ENCODE measurements around the gene PTPRD. TPM values are rescaled to one million over a fixed set of nuclear protein-coding genes. Genes with fewer than 3 reads are reported as not detected.

PTPRD gene
- total RNA-seq, 1 experiment from 2014 or later: 0.02 TPM

DNA sequence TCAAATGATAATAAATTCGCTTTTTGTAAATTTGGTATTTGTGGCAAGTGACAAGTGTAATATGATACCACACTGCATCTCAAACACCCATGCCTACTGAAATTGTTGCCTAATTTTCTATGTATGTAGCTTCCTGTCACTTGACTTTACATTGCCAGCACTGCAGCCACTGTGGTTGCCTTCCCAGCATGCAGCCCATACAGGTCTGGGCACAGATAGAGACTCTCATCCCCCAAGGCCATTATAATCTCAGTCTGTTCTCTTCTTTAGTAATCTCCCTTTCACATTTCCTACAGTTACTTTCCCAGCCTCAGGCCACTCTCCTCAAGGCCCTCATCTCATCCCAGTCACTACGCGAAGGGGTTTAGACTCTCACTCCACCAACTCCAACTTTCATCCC is 1200.6 kb downstream of the PTPRD start:
- Histone ChIP-seq H3K27ac (ENCODE audit: low read depth, low read length) (no peak overlapping the region), H3K4me2 (ENCODE audit: low read length) (no peak overlapping the region), H3K27me3 (ENCODE audit: insufficient read depth, low read length) (no peaks in the 10 kb centered on the region), H3K4me1 (ENCODE audit: control insufficient read depth in 1 of 2, insufficient read depth in 2 of 2, low read length in 2 of 2) (no peaks in the 10 kb centered on the region), H3K9me2 (ENCODE audit: insufficient read depth) (no peaks in the 10 kb centered on the region), H3K9me3 (ENCODE audit: control insufficient read depth in 1 of 2, insufficient read depth in 1 of 2, low read depth in 1 of 2, low read length in 2 of 2) (peaks cover 14 to 24% of the 10 kb centered on the region in 2 experiments; a peak in 2 of 4 replicates), H2AFZ (ENCODE audit: low read depth, low read length, poor library complexity, severe bottlenecking) (no peak overlapping the region), H4K20me1 (ENCODE audit: insufficient read depth) (no peaks in the 10 kb centered on the region), H3K9ac (ENCODE audit: low read length) (no peak overlapping the region), H3K36me3 (ENCODE audit: control insufficient read depth in 1 of 2, insufficient read depth in 2 of 2, low read length in 2 of 2) (no peaks in the 10 kb centered on the region), H3K4me3 (replicated peaks in 1 of 2; ENCODE audit: low read depth in 1 of 2, low read length in 2 of 2) (no peak overlapping the region), H3K79me2 (ENCODE audit: insufficient read depth, low read length) (no peaks in the 10 kb centered on the region)
- ChIA-PET POLR2A (no interaction called here), RAD21 (ENCODE audit: low non-redundant PET in 1 of 2, low total read pairs in 2 of 2, uncharacterized antibody in 2 of 2, unreplicated experiment in 2 of 2) (no interaction called here), CTCF (no interaction called here)
- ATAC-seq (no peak), DNase-seq (ENCODE audit: low read depth, low spot score) (no peak)
- no TSS peak for BruUV-seq (replicated peaks)
- TF ChIP-seq ZFX (IDR thresholded peaks at IDR 0.05) (no peak), ELF1 (IDR thresholded peaks at IDR 0.05; ENCODE audit: borderline replicate concordance, low read depth) (no peak)
- TF ChIP-seq, protein P1, sequence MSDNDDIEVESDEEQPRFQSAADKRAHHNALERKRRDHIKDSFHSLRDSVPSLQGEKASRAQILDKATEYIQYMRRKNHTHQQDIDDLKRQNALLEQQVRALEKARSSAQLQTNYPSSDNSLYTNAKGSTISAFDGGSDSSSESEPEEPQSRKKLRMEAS (IDR thresholded peaks at IDR 0.05): no peak
- intact Hi-C loops (cut with micrococcal nuclease): no loop called here

DNA sequence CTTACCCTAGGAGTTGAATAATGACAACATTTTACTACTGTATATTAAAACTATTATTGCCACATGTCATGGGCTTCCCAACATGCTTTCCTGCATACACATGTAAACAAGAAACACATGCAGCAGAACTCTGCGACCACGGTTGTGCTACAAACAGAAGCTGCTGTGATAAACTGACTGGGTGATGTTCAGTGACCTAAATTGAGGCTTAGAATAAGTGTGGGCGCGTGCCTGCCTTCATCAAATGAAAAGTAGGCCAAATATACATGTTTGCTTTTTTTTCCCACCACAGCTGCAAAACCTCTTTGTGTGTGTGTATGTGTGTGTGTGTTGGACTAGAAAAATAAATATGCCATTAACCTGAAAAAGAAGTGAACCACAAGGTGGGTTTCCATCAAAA is 1202.1 kb downstream of the PTPRD start:
- Histone ChIP-seq H3K9ac (ENCODE audit: low read length) (no peak overlapping the region), H3K4me3 (replicated peaks in 1 of 2; ENCODE audit: low read depth in 1 of 2, low read length in 2 of 2) (no peak overlapping the region), H3K36me3 (ENCODE audit: control insufficient read depth in 1 of 2, insufficient read depth in 2 of 2, low read length in 2 of 2) (no peaks in the 10 kb centered on the region), H3K4me2 (ENCODE audit: low read length) (no peak overlapping the region), H3K79me2 (ENCODE audit: insufficient read depth, low read length) (no peaks in the 10 kb centered on the region), H3K4me1 (ENCODE audit: control insufficient read depth in 1 of 2, insufficient read depth in 2 of 2, low read length in 2 of 2) (no peaks in the 10 kb centered on the region), H3K9me3 (ENCODE audit: control insufficient read depth in 1 of 2, insufficient read depth in 1 of 2, low read depth in 1 of 2, low read length in 2 of 2) (peaks cover 19 to 20% of the 10 kb centered on the region in 2 experiments; a peak in 2 of 4 replicates), H4K20me1 (ENCODE audit: insufficient read depth) (no peaks in the 10 kb centered on the region), H3K27me3 (ENCODE audit: insufficient read depth, low read length) (no peaks in the 10 kb centered on the region), H3K27ac (ENCODE audit: low read depth, low read length) (no peak overlapping the region), H2AFZ (ENCODE audit: low read depth, low read length, poor library complexity, severe bottlenecking) (no peak overlapping the region), H3K9me2 (ENCODE audit: insufficient read depth) (no peaks in the 10 kb centered on the region)
- intact Hi-C loops (cut with micrococcal nuclease): no loop called here
- ChIA-PET POLR2A (no interaction called here), RAD21 (ENCODE audit: low non-redundant PET in 1 of 2, low total read pairs in 2 of 2, uncharacterized antibody in 2 of 2, unreplicated experiment in 2 of 2) (no interaction called here), CTCF (no interaction called here)
- ATAC-seq: no peak
- no peak for DNase-seq (ENCODE audit: low read depth, low spot score)
- no TSS peak for BruUV-seq (replicated peaks)
- no peak for TF ChIP-seq POLR2AphosphoS5 (IDR thresholded peaks at IDR 0.05; ENCODE audit: low read depth, low read length)
- no peak for TF ChIP-seq CEBPB (IDR thresholded peaks at IDR 0.05; ENCODE audit: low read depth)
- no peak for TF ChIP-seq EZH2 (IDR thresholded peaks at IDR 0.05)
- TF ChIP-seq TCF7L2 (IDR thresholded peaks at IDR 0.05; ENCODE audit: borderline replicate concordance, extremely low read depth, insufficient read depth, insufficient read length): no peak
- TF ChIP-seq, protein P2, sequence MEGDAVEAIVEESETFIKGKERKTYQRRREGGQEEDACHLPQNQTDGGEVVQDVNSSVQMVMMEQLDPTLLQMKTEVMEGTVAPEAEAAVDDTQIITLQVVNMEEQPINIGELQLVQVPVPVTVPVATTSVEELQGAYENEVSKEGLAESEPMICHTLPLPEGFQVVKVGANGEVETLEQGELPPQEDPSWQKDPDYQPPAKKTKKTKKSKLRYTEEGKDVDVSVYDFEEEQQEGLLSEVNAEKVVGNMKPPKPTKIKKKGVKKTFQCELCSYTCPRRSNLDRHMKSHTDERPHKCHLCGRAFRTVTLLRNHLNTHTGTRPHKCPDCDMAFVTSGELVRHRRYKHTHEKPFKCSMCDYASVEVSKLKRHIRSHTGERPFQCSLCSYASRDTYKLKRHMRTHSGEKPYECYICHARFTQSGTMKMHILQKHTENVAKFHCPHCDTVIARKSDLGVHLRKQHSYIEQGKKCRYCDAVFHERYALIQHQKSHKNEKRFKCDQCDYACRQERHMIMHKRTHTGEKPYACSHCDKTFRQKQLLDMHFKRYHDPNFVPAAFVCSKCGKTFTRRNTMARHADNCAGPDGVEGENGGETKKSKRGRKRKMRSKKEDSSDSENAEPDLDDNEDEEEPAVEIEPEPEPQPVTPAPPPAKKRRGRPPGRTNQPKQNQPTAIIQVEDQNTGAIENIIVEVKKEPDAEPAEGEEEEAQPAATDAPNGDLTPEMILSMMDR (IDR thresholded peaks at IDR 0.05 in 2 of 3, conservative IDR thresholded peaks at IDR 0.05 in 1 of 3; ENCODE audit: borderline replicate concordance in 1 of 3, insufficient read depth in 1 of 3, low read depth in 2 of 3, low read length in 2 of 3): no peak
- TF ChIP-seq, protein P3, sequence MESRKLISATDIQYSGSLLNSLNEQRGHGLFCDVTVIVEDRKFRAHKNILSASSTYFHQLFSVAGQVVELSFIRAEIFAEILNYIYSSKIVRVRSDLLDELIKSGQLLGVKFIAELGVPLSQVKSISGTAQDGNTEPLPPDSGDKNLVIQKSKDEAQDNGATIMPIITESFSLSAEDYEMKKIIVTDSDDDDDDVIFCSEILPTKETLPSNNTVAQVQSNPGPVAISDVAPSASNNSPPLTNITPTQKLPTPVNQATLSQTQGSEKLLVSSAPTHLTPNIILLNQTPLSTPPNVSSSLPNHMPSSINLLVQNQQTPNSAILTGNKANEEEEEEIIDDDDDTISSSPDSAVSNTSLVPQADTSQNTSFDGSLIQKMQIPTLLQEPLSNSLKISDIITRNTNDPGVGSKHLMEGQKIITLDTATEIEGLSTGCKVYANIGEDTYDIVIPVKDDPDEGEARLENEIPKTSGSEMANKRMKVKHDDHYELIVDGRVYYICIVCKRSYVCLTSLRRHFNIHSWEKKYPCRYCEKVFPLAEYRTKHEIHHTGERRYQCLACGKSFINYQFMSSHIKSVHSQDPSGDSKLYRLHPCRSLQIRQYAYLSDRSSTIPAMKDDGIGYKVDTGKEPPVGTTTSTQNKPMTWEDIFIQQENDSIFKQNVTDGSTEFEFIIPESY (IDR thresholded peaks at IDR 0.05; ENCODE audit: extremely low read depth, insufficient replicate concordance, low read length): no peak
- TF ChIP-seq ZNF274 (IDR thresholded peaks at IDR 0.05; ENCODE audit: low read depth, low read length): no peak
- TF ChIP-seq, protein P4, sequence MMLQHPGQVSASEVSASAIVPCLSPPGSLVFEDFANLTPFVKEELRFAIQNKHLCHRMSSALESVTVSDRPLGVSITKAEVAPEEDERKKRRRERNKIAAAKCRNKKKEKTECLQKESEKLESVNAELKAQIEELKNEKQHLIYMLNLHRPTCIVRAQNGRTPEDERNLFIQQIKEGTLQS (IDR thresholded peaks at IDR 0.05): no peak
- no peak for TF ChIP-seq CBX3 (IDR thresholded peaks at IDR 0.05; ENCODE audit: low read depth)
- TF ChIP-seq EZH2phosphoT487 (IDR thresholded peaks at IDR 0.05; ENCODE audit: borderline replicate concordance): no peak
- TF ChIP-seq, protein P1 (IDR thresholded peaks at IDR 0.05): no peak
